ENCODE results near the gene TMED3.

Gene TMED3

GRCh38 chr15:79310985-79311900 is at the start of gene TMED3:
TSS of gene TMED3 (plus strand) at chr15:79311112. CDS start at chr15:79311250, 138 bp downstream.
- peak; percentile 58 for DNase-seq

GRCh38 chr15:79261836-79262235 is 49.1 kb upstream of the TMED3 start:
- DNase-seq: no peak

GRCh38 chr15:79265167-79265566 is 45.7 kb upstream of the TMED3 start:
- DNase-seq: no peak

- DNase-seq: no peak
These were observed 44.8 kb upstream of the TMED3 start for GRCh38 chr15:79265987-79266579.

- no peak for DNase-seq
These were observed 28.3 kb upstream of the TMED3 start, which contains the start of gene ANKRD34C for GRCh38 chr15:79282371-79283251. TSS of gene ANKRD34C (plus strand) at chr15:79282722. CDS start at chr15:79293285, 10,563 bp downstream.

GRCh38 chr15:79283252-79284048 is 27.5 kb upstream of the TMED3 start:
- no peak for DNase-seq

GRCh38 chr15:79290642-79291275 is 20.2 kb upstream of the TMED3 start:
- DNase-seq: no peak

GRCh38 chr15:79292011-79292410 is 18.9 kb upstream of the TMED3 start:
- no peak for DNase-seq

GRCh38 chr15:79294075-79294474 is 16.8 kb upstream of the TMED3 start:
- no peak for DNase-seq

- DNase-seq: no peak
These were observed 14.3 kb upstream of the TMED3 start for GRCh38 chr15:79296583-79296982.

- DNase-seq: no peak
These were observed 11.6 kb upstream of the TMED3 start for GRCh38 chr15:79299126-79299840.

GRCh38 chr15:79299841-79300235 is 11.1 kb upstream of the TMED3 start:
- no peak for DNase-seq

GRCh38 chr15:79307251-79307650 is 3.7 kb upstream of the TMED3 start:
- DNase-seq: no peak

GRCh38 chr15:79308874-79309273 is 2.0 kb upstream of the TMED3 start:
- DNase-seq: no peak

GRCh38 chr15:79310612-79310984 is 314 bp upstream of the TMED3 start:
- no peak for DNase-seq

- DNase-seq: no peak
These were observed 1.1 kb downstream of the TMED3 start for GRCh38 chr15:79311901-79312553.

GRCh38 chr15:79314186-79314585 is 3.3 kb downstream of the TMED3 start:
- DNase-seq: no peak

- no peak for DNase-seq
These were observed 3.9 kb downstream of the TMED3 start for GRCh38 chr15:79314811-79315210.

- no peak for DNase-seq
These were observed 4.9 kb downstream of the TMED3 start for GRCh38 chr15:79315623-79316328.

GRCh38 chr15:79316864-79317263 is 6.0 kb downstream of the TMED3 start:
- no peak for DNase-seq
